ENCODE data around the gene TMEM250. TPM values are rescaled to one million over a fixed set of nuclear protein-coding genes. Genes with fewer than 3 reads are reported as not detected.

The TMEM250 gene
- total RNA-seq, 6 experiments from 2014 or later: 12.4 to 29.7 (median 15.4) TPM

DNA sequence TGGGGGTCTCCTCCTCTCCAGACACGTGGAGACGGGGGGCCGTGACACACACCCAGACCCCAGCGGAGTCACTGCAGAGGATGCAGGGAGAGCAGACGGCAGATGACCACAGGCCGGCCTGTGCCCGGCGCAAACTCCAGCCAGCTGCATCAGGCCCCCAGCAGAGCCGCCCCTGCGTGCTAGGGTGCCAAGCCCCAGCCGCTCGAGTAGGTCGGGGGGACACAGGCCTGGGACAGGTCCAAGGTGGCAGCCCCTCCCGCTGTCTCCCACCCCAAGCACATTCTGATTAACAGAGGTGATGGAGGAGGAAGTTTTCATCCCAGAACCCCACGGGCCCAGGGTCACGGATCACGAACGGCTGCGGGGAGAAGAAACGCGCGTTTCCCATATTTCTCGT, 38.0 kb downstream of the TMEM250 start:
- no peaks in the 10 kb centered on the region for H3K36me3 ChIP-seq
- WGBS (ENCODE audit: insufficient coverage, low coverage, low lambda C conversion rate, missing lambda C conversion rate): 60% methylated on average over 1 of the region's 23 CpGs

GRCh38 chr9:136079916-136080246, 38.8 kb downstream of the TMEM250 start:
- intact Hi-C loops (cut with DNase I): no loop called here
- Histone ChIP-seq H3K4me1 (no peaks in the 10 kb centered on the region), H3K9me3 (no peaks in the 10 kb centered on the region), H3K4me3 (no peak overlapping the region), H3K36me3 (no peaks in the 10 kb centered on the region), H3K27ac (no peak overlapping the region), H3K27me3 (no peaks in the 10 kb centered on the region)
- ATAC-seq: peak in 2 of 4 donors; percentile 5 to 17
- WGBS (ENCODE audit: insufficient coverage, low coverage, low lambda C conversion rate, missing lambda C conversion rate): no CpG with 5 or more reads among the region's 6 CpGs
- peak in 1 of 3 donors; percentile 52 for DNase-seq
- TF ChIP-seq CTCF (IDR thresholded peaks at IDR 0.05) (no peak), POLR2A (IDR thresholded peaks at IDR 0.05) (no peak)

More for the DNA sequence above, 38.0 kb downstream of the TMEM250 start:
- intact Hi-C loops (cut with DNase I): no loop called here
- Histone ChIP-seq H3K4me1 (peaks cover 0 to 7% (median 3%) of the 10 kb centered on the region in 4 donors), H3K9me3 (no peaks in the 10 kb centered on the region), H3K27me3 (no peaks in the 10 kb centered on the region), H3K27ac (no peak overlapping the region), H3K4me3 (no peak overlapping the region)
- DNase-seq (peak in 1 of 3 donors; percentile 49), ATAC-seq (peak in 1 of 4 donors; percentile 17)
- no peak for TF ChIP-seq CTCF (IDR thresholded peaks at IDR 0.05)
- TF ChIP-seq POLR2A (IDR thresholded peaks at IDR 0.05): no peak

- Histone ChIP-seq H3K4me1 (no peaks in the 10 kb centered on the region), H3K27ac (no peak overlapping the region), H3K36me3 (no peaks in the 10 kb centered on the region), H3K27me3 (no peaks in the 10 kb centered on the region), H3K4me3 (no peak overlapping the region), H3K9me3 (no peaks in the 10 kb centered on the region)
- intact Hi-C loops (cut with DNase I): no loop called here
- DNase-seq (peak in 1 of 3 donors; percentile 33), ATAC-seq (no peak)
- TF ChIP-seq POLR2A (IDR thresholded peaks at IDR 0.05): no peak
- no peak for TF ChIP-seq CTCF (IDR thresholded peaks at IDR 0.05)
- 42% methylated on average over 5 of the region's 16 CpGs for WGBS (ENCODE audit: insufficient coverage, low coverage, low lambda C conversion rate, missing lambda C conversion rate)
Observed at GRCh38 chr9:136079211-136079915, 39.3 kb downstream of the TMEM250 start.

- Histone ChIP-seq H3K27me3 (no peaks in the 10 kb centered on the region), H3K4me1 (no peaks in the 10 kb centered on the region), H3K27ac (no peak overlapping the region), H3K36me3 (no peaks in the 10 kb centered on the region), H3K4me3 (no peak overlapping the region), H3K9me3 (no peaks in the 10 kb centered on the region)
- DNase-seq: peak in 1 of 3 donors; percentile 47
- no peak for TF ChIP-seq CTCF (IDR thresholded peaks at IDR 0.05)
- TF ChIP-seq POLR2A (IDR thresholded peaks at IDR 0.05): no peak
- WGBS (ENCODE audit: insufficient coverage, low coverage, low lambda C conversion rate, missing lambda C conversion rate): 89% methylated on average over 14 of the region's 27 CpGs
- no peak for ATAC-seq
- intact Hi-C loops (cut with DNase I): no loop called here
Observed at GRCh38 chr9:136078498-136079011, 40.1 kb downstream of the TMEM250 start.

All from right lobe of liver (tissue), 6 donors.